ENCODE measurements around the gene VCL.
"Not testable (repeated sequence)": the region's sequence is repeated elsewhere in the genome, so short reads cannot be mapped to it uniquely, and the experiment has no call there.

Gene VCL

GRCh38 chr10:74140553-74140952, 142.6 kb downstream of the VCL start:
- TF ChIP-seq CTCF (IDR thresholded peaks at IDR 0.05; ENCODE audit: low read depth, low read length) = no peak
- no peak for DNase-seq (ENCODE audit: extremely low read depth, low read depth)

GRCh38 chr10:74145133-74145532, 147.2 kb downstream of the VCL start:
- peak; percentile 43 for DNase-seq (ENCODE audit: extremely low read depth, low read depth)
- no peak for TF ChIP-seq CTCF (IDR thresholded peaks at IDR 0.05; ENCODE audit: low read depth, low read length)

- DNase-seq (ENCODE audit: extremely low read depth, low read depth) = not testable (repeated sequence)
Observed at GRCh38 chr10:74146980-74147379, 149.1 kb downstream of the VCL start.

GRCh38 chr10:74150204-74150989, 152.5 kb downstream of the VCL start, which contains the start of gene AP3M1:
Gene AP3M1 (minus strand): TSS chr10:74150828. CDS start chr10:74138379, 12,449 bp downstream.
- no peak for DNase-seq (ENCODE audit: extremely low read depth, low read depth)
- no peak for TF ChIP-seq CTCF (IDR thresholded peaks at IDR 0.05; ENCODE audit: low read depth, low read length)

GRCh38 chr10:74150990-74151878, 153.3 kb downstream of the VCL start, which contains the start of gene ADK:
Gene ADK (plus strand): TSS chr10:74151221. CDS start chr10:74151279, 58 bp downstream.
- peak; percentile 34 for TF ChIP-seq CTCF (IDR thresholded peaks at IDR 0.05; ENCODE audit: low read depth, low read length)
- DNase-seq (ENCODE audit: extremely low read depth, low read depth) = peak; percentile 92

- no peak for DNase-seq (ENCODE audit: extremely low read depth, low read depth)
- TF ChIP-seq CTCF (IDR thresholded peaks at IDR 0.05; ENCODE audit: low read depth, low read length) = no peak
Observed at GRCh38 chr10:74151879-74152722, 154.2 kb downstream of the VCL start.

GRCh38 chr10:74153123-74153522, 155.2 kb downstream of the VCL start:
- peak; percentile 18 for TF ChIP-seq CTCF (IDR thresholded peaks at IDR 0.05; ENCODE audit: low read depth, low read length)
- DNase-seq (ENCODE audit: extremely low read depth, low read depth) = no peak
